NB4 (cell line): ENCODE data around the gene DMRTC1.
"Not testable (repeated sequence)": the region's sequence is repeated elsewhere in the genome, so short reads cannot be mapped to it uniquely, and the experiment has no call there.

Experiments used
- CTCF ChIP-seq: IDR thresholded peaks from one replicate; pipeline ENCODE4 v1.5.1; 2012; ENCODE audit warnings: low read depth, low read length
- MAX ChIP-seq: IDR thresholded peaks from 2 replicates; pipeline ENCODE4 v1.6.1; 2011; ENCODE audit warnings: low read depth, low read length
- MYC ChIP-seq: IDR thresholded peaks from 2 replicates; pipeline ENCODE4 v1.6.1; 2011; ENCODE audit warnings: low read depth, low read length

- TF ChIP-seq CTCF, MYC, MAX: not testable (repeated sequence)
These were observed 112.9 kb downstream of the DMRTC1 start for GRCh38 chrX:72830701-72831100.
